Choroid plexus epithelial cell (primary cell): ENCODE measurements around the gene CITED4.

Experiments used
- DNase-seq: peaks from one replicate; pipeline ENCODE4 v3.0.0-alpha.2; 2010; ENCODE audit warnings: low read depth
- H3K4me3 ChIP-seq: 2 replicates; pipeline ENCODE4 v1.5.1; 2011; ENCODE audit warnings: low read depth, mild to moderate bottlenecking, control low read depth, low read length, moderate library complexity
- CTCF ChIP-seq: conservative IDR thresholded peaks from 2 replicates; pipeline ENCODE4 v1.5.1; 2011; ENCODE audit warnings: low read depth, mild to moderate bottlenecking, control low read depth, inconsistent platforms, low read length, moderate library complexity

The CITED4 gene

GRCh38 chr1:40842207-40842606 lies 20.0 kb downstream of the CITED4 start:
- no peak for TF ChIP-seq CTCF
- no peak for DNase-seq
- H3K4me3 ChIP-seq = no peak overlapping the region

GRCh38 chr1:40841602-40842001 lies 20.6 kb downstream of the CITED4 start:
- H3K4me3 ChIP-seq = no peak overlapping the region
- TF ChIP-seq CTCF = no peak
- no peak for DNase-seq

GRCh38 chr1:40840526-40841323 lies 21.4 kb downstream of the CITED4 start:
- TF ChIP-seq CTCF = no peak
- DNase-seq = no peak
- no peak overlapping the region for H3K4me3 ChIP-seq

GRCh38 chr1:40839943-40840335 lies 22.2 kb downstream of the CITED4 start:
- no peak for DNase-seq
- TF ChIP-seq CTCF = no peak
- H3K4me3 ChIP-seq = no peak overlapping the region

- TF ChIP-seq CTCF = no peak
- no peak for DNase-seq
- H3K4me3 ChIP-seq = no peak overlapping the region
These were observed 22.9 kb downstream of the CITED4 start for GRCh38 chr1:40838980-40839942.

- no peak overlapping the region for H3K4me3 ChIP-seq
- DNase-seq = no peak
- no peak for TF ChIP-seq CTCF
These were observed 23.9 kb downstream of the CITED4 start for GRCh38 chr1:40838045-40838979.
